Tibial nerve (tissue), 3 donors: ENCODE results near the gene RALB.

Source experiments
- POLR2A ChIP-seq, 2 donors: fragments of 450-650 bp; IDR thresholded peaks; one replicate each; pipeline ENCODE4 v1.6.1; 2017; ENCODE audit warnings: antibody characterized with exemption in 2 of 2, mild to moderate bottlenecking in 2 of 2, moderate library complexity in 2 of 2
- TF ChIP-seq, protein P1 (sequence below), 5 experiments: fragments of 200-600 bp in 3 of 5; fragments of 450-650 bp in 2 of 5; sonication (generic) in 3 of 5; IDR thresholded peaks; one replicate each; pipeline ENCODE4 v1.5.1; 2016 to 2019; ENCODE audit warnings: antibody characterized with exemption in 5 of 5, mild to moderate bottlenecking in 3 of 5, moderate library complexity in 2 of 5

DNA sequence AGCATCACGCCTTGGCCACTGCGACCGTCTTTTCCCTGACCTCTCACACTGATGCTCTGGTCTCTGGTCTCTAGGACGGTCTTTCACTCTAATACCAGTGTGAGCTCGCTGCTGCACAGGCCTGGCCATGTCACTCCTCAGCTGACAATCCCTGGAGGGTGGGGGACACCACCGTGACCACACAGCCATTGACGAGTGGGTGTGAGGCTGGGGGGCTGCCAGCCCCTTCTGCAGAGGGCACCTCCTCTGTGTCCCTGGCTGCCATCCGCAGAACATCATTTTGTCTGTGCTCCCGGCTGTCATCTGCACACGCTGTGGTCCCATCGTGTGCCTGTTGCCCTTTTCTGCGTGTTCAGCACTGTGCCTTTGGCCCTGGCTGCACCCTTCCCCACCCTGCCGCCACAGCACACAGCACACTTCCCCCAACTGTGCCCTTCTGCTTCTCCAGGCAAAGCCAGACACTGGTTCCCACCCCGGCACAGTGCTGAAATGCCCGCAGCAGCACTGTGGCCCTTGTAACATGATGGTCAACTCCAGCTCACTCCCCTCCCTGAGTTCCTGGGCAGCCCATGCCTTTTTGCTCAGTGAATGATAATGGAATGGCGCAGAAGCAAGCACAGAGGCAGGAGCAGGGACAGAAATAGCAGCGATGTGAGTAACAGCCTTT, 62.8 kb downstream of the RALB start:
- TF ChIP-seq, protein P1, sequence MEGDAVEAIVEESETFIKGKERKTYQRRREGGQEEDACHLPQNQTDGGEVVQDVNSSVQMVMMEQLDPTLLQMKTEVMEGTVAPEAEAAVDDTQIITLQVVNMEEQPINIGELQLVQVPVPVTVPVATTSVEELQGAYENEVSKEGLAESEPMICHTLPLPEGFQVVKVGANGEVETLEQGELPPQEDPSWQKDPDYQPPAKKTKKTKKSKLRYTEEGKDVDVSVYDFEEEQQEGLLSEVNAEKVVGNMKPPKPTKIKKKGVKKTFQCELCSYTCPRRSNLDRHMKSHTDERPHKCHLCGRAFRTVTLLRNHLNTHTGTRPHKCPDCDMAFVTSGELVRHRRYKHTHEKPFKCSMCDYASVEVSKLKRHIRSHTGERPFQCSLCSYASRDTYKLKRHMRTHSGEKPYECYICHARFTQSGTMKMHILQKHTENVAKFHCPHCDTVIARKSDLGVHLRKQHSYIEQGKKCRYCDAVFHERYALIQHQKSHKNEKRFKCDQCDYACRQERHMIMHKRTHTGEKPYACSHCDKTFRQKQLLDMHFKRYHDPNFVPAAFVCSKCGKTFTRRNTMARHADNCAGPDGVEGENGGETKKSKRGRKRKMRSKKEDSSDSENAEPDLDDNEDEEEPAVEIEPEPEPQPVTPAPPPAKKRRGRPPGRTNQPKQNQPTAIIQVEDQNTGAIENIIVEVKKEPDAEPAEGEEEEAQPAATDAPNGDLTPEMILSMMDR (IDR thresholded peaks at IDR 0.05), result no peak
- no peak for TF ChIP-seq POLR2A (IDR thresholded peaks at IDR 0.05)
